ENCODE results near the gene DLL3.

The DLL3 gene

DNA sequence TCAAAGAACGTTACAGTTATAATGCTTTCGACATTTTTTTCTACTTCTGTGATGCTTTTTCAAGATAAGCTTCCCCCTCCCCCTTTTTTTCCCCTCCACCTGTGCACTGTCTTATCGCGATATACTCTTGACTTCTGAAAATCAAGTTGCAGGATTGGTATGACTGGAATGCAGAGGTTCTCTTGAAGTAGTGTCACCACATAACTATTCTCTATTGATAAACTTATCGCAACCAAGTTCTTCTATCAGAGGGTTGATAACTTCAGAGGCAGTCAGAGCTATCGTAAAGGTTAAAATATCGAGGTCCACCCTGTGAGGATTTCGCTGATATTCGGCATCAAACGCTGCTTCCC is 40.4 kb downstream of the DLL3 start (continued):
- TF ChIP-seq, protein P1, sequence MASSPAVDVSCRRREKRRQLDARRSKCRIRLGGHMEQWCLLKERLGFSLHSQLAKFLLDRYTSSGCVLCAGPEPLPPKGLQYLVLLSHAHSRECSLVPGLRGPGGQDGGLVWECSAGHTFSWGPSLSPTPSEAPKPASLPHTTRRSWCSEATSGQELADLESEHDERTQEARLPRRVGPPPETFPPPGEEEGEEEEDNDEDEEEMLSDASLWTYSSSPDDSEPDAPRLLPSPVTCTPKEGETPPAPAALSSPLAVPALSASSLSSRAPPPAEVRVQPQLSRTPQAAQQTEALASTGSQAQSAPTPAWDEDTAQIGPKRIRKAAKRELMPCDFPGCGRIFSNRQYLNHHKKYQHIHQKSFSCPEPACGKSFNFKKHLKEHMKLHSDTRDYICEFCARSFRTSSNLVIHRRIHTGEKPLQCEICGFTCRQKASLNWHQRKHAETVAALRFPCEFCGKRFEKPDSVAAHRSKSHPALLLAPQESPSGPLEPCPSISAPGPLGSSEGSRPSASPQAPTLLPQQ (tag by site-specific recombination; IDR thresholded peaks at IDR 0.05): no peak; the same call in 1 of the 2 replicates
- no peak for TF ChIP-seq ZNF571 (tag by site-specific recombination; IDR thresholded peaks at IDR 0.05)
- 0 out of 2 replicates have a peak, but pooled peaks have one; percentile 20 for TF ChIP-seq WT1 (tag by site-specific recombination; IDR thresholded peaks at IDR 0.05)
- TF ChIP-seq, protein P2, sequence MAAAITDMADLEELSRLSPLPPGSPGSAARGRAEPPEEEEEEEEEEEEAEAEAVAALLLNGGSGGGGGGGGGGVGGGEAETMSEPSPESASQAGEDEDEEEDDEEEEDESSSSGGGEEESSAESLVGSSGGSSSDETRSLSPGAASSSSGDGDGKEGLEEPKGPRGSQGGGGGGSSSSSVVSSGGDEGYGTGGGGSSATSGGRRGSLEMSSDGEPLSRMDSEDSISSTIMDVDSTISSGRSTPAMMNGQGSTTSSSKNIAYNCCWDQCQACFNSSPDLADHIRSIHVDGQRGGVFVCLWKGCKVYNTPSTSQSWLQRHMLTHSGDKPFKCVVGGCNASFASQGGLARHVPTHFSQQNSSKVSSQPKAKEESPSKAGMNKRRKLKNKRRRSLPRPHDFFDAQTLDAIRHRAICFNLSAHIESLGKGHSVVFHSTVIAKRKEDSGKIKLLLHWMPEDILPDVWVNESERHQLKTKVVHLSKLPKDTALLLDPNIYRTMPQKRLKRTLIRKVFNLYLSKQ (tag by site-specific recombination; IDR thresholded peaks at IDR 0.05; ENCODE audit: borderline replicate concordance): no peak
- TF ChIP-seq, protein P3, sequence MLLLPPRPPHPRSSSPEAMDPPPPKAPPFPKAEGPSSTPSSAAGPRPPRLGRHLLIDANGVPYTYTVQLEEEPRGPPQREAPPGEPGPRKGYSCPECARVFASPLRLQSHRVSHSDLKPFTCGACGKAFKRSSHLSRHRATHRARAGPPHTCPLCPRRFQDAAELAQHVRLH (tag by site-specific recombination; IDR thresholded peaks at IDR 0.05): no peak
- peak; percentile 81 for TF ChIP-seq SCRT2 (tag by site-specific recombination; IDR thresholded peaks at IDR 0.05)
- TF ChIP-seq ZNF19 (tag by site-specific recombination; IDR thresholded peaks at IDR 0.05; ENCODE audit: low read depth): no peak
- TF ChIP-seq ZNF184 (tag by site-specific recombination; IDR thresholded peaks at IDR 0.05): no peak
- TF ChIP-seq YY2 (tag by site-specific recombination; IDR thresholded peaks at IDR 0.05): no peak
- no peak for TF ChIP-seq ZNF664 (tag by site-specific recombination; IDR thresholded peaks at IDR 0.05)
- TF ChIP-seq, protein P4, sequence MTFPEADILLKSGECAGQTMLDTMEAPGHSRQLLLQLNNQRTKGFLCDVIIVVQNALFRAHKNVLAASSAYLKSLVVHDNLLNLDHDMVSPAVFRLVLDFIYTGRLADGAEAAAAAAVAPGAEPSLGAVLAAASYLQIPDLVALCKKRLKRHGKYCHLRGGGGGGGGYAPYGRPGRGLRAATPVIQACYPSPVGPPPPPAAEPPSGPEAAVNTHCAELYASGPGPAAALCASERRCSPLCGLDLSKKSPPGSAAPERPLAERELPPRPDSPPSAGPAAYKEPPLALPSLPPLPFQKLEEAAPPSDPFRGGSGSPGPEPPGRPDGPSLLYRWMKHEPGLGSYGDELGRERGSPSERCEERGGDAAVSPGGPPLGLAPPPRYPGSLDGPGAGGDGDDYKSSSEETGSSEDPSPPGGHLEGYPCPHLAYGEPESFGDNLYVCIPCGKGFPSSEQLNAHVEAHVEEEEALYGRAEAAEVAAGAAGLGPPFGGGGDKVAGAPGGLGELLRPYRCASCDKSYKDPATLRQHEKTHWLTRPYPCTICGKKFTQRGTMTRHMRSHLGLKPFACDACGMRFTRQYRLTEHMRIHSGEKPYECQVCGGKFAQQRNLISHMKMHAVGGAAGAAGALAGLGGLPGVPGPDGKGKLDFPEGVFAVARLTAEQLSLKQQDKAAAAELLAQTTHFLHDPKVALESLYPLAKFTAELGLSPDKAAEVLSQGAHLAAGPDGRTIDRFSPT (tag by site-specific recombination; IDR thresholded peaks at IDR 0.05): no peak
- TF ChIP-seq ZNF529 (tag by site-specific recombination; IDR thresholded peaks at IDR 0.05; ENCODE audit: insufficient replicate concordance): no peak
- no peak for TF ChIP-seq ZNF701 (tag by site-specific recombination; IDR thresholded peaks at IDR 0.05)
- TF ChIP-seq ZFHX2 (tag by site-specific recombination; conservative IDR thresholded peaks at IDR 0.05): no peak
- TF ChIP-seq ZBTB20 (tag by site-specific recombination; IDR thresholded peaks at IDR 0.05): no peak
- TF ChIP-seq ZSCAN16 (tag by site-specific recombination; IDR thresholded peaks at IDR 0.05): no peak
- TF ChIP-seq ZNF335 (tag by site-specific recombination; conservative IDR thresholded peaks at IDR 0.05): no peak
- TF ChIP-seq GFI1B (tag by site-specific recombination; IDR thresholded peaks at IDR 0.05): no peak
- no peak for TF ChIP-seq ZNF473 (tag by site-specific recombination; IDR thresholded peaks at IDR 0.05)
- no peak for TF ChIP-seq ZNF23 (tag by site-specific recombination; IDR thresholded peaks at IDR 0.05; ENCODE audit: borderline replicate concordance)
- TF ChIP-seq, protein P5, sequence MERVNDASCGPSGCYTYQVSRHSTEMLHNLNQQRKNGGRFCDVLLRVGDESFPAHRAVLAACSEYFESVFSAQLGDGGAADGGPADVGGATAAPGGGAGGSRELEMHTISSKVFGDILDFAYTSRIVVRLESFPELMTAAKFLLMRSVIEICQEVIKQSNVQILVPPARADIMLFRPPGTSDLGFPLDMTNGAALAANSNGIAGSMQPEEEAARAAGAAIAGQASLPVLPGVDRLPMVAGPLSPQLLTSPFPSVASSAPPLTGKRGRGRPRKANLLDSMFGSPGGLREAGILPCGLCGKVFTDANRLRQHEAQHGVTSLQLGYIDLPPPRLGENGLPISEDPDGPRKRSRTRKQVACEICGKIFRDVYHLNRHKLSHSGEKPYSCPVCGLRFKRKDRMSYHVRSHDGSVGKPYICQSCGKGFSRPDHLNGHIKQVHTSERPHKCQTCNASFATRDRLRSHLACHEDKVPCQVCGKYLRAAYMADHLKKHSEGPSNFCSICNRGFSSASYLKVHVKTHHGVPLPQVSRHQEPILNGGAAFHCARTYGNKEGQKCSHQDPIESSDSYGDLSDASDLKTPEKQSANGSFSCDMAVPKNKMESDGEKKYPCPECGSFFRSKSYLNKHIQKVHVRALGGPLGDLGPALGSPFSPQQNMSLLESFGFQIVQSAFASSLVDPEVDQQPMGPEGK (tag by site-specific recombination; IDR thresholded peaks at IDR 0.05): 0 out of 2 replicates have a peak, but pooled peaks have one; percentile 5
- no peak for TF ChIP-seq ZNF354C (tag by site-specific recombination; IDR thresholded peaks at IDR 0.05; ENCODE audit: borderline replicate concordance, low read depth)
- TF ChIP-seq, protein P6, sequence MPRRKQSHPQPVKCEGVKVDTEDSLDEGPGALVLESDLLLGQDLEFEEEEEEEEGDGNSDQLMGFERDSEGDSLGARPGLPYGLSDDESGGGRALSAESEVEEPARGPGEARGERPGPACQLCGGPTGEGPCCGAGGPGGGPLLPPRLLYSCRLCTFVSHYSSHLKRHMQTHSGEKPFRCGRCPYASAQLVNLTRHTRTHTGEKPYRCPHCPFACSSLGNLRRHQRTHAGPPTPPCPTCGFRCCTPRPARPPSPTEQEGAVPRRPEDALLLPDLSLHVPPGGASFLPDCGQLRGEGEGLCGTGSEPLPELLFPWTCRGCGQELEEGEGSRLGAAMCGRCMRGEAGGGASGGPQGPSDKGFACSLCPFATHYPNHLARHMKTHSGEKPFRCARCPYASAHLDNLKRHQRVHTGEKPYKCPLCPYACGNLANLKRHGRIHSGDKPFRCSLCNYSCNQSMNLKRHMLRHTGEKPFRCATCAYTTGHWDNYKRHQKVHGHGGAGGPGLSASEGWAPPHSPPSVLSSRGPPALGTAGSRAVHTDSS (tag by site-specific recombination; IDR thresholded peaks at IDR 0.05): no peak; the same call in 1 of the 2 replicates
- TF ChIP-seq ZNF585B (tag by site-specific recombination; IDR thresholded peaks at IDR 0.05): no peak
- TF ChIP-seq ZFP69B (tag by site-specific recombination; IDR thresholded peaks at IDR 0.05): 0 out of 2 replicates have a peak, but pooled peaks have one; percentile 20
- TF ChIP-seq, protein P7, sequence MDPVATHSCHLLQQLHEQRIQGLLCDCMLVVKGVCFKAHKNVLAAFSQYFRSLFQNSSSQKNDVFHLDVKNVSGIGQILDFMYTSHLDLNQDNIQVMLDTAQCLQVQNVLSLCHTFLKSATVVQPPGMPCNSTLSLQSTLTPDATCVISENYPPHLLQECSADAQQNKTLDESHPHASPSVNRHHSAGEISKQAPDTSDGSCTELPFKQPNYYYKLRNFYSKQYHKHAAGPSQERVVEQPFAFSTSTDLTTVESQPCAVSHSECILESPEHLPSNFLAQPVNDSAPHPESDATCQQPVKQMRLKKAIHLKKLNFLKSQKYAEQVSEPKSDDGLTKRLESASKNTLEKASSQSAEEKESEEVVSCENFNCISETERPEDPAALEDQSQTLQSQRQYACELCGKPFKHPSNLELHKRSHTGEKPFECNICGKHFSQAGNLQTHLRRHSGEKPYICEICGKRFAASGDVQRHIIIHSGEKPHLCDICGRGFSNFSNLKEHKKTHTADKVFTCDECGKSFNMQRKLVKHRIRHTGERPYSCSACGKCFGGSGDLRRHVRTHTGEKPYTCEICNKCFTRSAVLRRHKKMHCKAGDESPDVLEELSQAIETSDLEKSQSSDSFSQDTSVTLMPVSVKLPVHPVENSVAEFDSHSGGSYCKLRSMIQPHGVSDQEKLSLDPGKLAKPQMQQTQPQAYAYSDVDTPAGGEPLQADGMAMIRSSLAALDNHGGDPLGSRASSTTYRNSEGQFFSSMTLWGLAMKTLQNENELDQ (tag by site-specific recombination; IDR thresholded peaks at IDR 0.05; ENCODE audit: low read depth): no peak
- no peak for TF ChIP-seq ZNF10 (tag by site-specific recombination; IDR thresholded peaks at IDR 0.05)
- TF ChIP-seq ZNF239 (tag by site-specific recombination; IDR thresholded peaks at IDR 0.05): no peak
- no peak for TF ChIP-seq ZBTB48 (tag by site-specific recombination; IDR thresholded peaks at IDR 0.05)
- peak; percentile 30; the same call in 1 of the 2 replicates for TF ChIP-seq ZNF391 (tag by site-specific recombination; IDR thresholded peaks at IDR 0.05; ENCODE audit: borderline replicate concordance, low read depth)
- no peak for TF ChIP-seq ZNF155 (tag by site-specific recombination; IDR thresholded peaks at IDR 0.05)
